Measurements from ENCODE around the gene VSIR. TPM values are rescaled to one million over a fixed set of nuclear protein-coding genes. Genes with fewer than 3 reads are reported as not detected.

VSIR gene
- total and polyA plus RNA-seq, 9 of the 15 experiments (the other 6 are each of a cell fraction or from before 2014, with no cell fraction given) = 0.14 to 20.5 (median 9.3) TPM

DNA sequence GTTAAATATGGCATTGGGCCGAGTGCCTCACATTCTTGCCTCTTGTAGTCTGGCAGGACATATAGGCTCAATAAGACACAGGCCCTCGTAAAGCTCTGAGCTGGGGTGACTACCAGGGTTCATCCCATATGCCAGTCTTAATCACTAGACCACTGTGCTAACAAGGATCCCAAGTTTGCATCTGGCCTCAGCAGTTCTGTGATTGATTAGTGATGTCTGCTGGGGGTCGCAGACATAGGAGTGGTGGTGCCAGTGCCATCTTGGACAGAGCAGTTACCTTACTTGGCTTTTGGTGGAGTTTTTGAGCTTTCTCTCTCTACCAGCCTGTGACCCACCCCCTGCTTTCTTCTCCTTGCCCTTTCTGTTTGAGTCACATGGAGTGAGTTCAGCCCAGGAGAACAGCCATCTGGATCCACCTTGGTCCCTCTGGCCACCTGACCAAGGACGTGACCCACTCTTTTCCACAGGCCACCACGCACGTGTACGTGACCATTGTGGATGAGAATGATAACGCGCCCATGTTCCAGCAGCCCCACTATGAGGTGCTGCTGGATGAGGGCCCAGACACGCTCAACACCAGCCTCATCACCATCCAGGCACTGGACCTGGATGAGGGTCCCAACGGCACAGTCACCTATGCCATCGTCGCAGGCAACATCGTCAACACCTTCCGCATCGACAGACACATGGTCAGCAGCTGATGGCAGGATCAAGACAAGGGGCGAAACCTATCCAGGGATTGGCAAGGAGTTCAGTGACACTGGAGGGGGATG, 4.1 kb upstream of the VSIR start:
- in situ Hi-C loops (cut with MboI) = no loop called here
- no peak overlapping the region for H3K27ac ChIP-seq (ENCODE audit: extremely low read depth, low read depth, low read length)
- H3K9me3 ChIP-seq (replicated peaks; ENCODE audit: control insufficient read depth, insufficient read depth, low read depth, low read length) = no peaks in the 10 kb centered on the region
- no peak overlapping the region for H3K9ac ChIP-seq (ENCODE audit: insufficient read depth in 1 of 2, low read depth in 2 of 2, low read length in 2 of 2)
- FAIRE-seq (no peak), ATAC-seq (no peak), DNase-seq (ENCODE audit: extremely low read depth in 1 of 4, low spot score in 3 of 4) (peak in 1 of 4 experiments; percentile 35)
- H3K9me1 ChIP-seq (ENCODE audit: control insufficient read depth, insufficient read depth, low read length) = no peaks in the 10 kb centered on the region
- no peak overlapping the region for H3K4me2 ChIP-seq (ENCODE audit: insufficient read depth, low read length)
- intact Hi-C loops (cut with micrococcal nuclease) = no loop called here
- ChIA-PET POLR2A (interaction anchor here (0.8 to 0.9 kb wide), 2 partner anchors 13 to 249 kb away, joined by 3 read pairs; no protein-coding TSS in a partner anchor), CTCF (ENCODE audit: low intra/inter-chr PET ratio) (no interaction called here)
- H3K4me1 ChIP-seq (replicated peaks in 1 of 2; ENCODE audit: control insufficient read depth in 2 of 2, insufficient read depth in 2 of 2, low read length in 2 of 2) = peaks cover 17 to 20% of the 10 kb centered on the region in 2 experiments
- H3K27me3 ChIP-seq (ENCODE audit: control insufficient read depth in 2 of 2, insufficient read depth in 2 of 2, low read length in 2 of 2) = peaks cover 4 to 24% of the 10 kb centered on the region in 2 experiments; a peak in 2 of 5 replicates
- 46% methylated on average over 17 of the region's 17 CpGs for WGBS (ENCODE audit: insufficient coverage, low coverage, missing lambda C conversion rate)
- BruUV-seq (replicated peaks) = no TSS peak
- H3K79me2 ChIP-seq (ENCODE audit: control insufficient read depth, insufficient read depth, low read length) = no peaks in the 10 kb centered on the region; the same call in 2 of the 3 replicates
- H4K20me1 ChIP-seq (replicated peaks; ENCODE audit: control insufficient read depth, insufficient read depth, low read length) = 0 out of 2 replicates have a peak, but pooled peaks cover 3% of the 10 kb centered on the region
- no peak overlapping the region for H3K4me3 ChIP-seq
- no peaks in the 10 kb centered on the region for H3K36me3 ChIP-seq (ENCODE audit: control insufficient read depth, insufficient read depth, low read length)
- H2AFZ ChIP-seq (ENCODE audit: low read depth, low read length) = no peak overlapping the region; the same call in 1 of the 2 replicates
- TF ChIP-seq MYNN (IDR thresholded peaks at IDR 0.05) (no peak), MYNN (CRISPR knock-in tag; IDR thresholded peaks at IDR 0.05) (no peak), STAT5B (CRISPR knock-in tag; IDR thresholded peaks at IDR 0.05) (no peak), RBM25 (IDR thresholded peaks at IDR 0.05; ENCODE audit: low read depth, low read length, severe bottlenecking) (peak; percentile 42), ZBTB17 (CRISPR knock-in tag; IDR thresholded peaks at IDR 0.05) (peak; percentile 99), FUS (optimal IDR thresholded peaks at IDR 0.05; ENCODE audit: low read depth, low read length) (no peak), ZNF23 (CRISPR knock-in tag; IDR thresholded peaks at IDR 0.05) (peak; percentile 100), HLTF (IDR thresholded peaks at IDR 0.05) (peak; percentile 96), CBX3 (IDR thresholded peaks at IDR 0.05; ENCODE audit: borderline replicate concordance in 1 of 2, low read length in 2 of 2) (peak in 1 of 2 experiments; percentile 88; a peak in 2 of 3 replicates), TAF1 (IDR thresholded peaks at IDR 0.05; ENCODE audit: control insufficient read depth, extremely low read depth, insufficient read depth, low read length, severe bottlenecking) (no peak), MCM3 (IDR thresholded peaks at IDR 0.05) (no peak), KAT8 (IDR thresholded peaks at IDR 0.05; ENCODE audit: low read depth) (no peak), IRF2 (CRISPR knock-in tag; IDR thresholded peaks at IDR 0.05) (peak; percentile 70; the same call in 1 of the 2 replicates)
- TF ChIP-seq, protein P1, sequence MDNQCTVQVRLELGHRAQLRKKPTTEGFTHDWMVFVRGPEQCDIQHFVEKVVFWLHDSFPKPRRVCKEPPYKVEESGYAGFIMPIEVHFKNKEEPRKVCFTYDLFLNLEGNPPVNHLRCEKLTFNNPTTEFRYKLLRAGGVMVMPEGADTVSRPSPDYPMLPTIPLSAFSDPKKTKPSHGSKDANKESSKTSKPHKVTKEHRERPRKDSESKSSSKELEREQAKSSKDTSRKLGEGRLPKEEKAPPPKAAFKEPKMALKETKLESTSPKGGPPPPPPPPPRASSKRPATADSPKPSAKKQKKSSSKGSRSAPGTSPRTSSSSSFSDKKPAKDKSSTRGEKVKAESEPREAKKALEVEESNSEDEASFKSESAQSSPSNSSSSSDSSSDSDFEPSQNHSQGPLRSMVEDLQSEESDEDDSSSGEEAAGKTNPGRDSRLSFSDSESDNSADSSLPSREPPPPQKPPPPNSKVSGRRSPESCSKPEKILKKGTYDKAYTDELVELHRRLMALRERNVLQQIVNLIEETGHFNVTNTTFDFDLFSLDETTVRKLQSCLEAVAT (IDR thresholded peaks at IDR 0.05) = peak in 1 of 2 experiments; percentile 98; a peak in 2 of 4 replicates
- TF ChIP-seq, protein P2, sequence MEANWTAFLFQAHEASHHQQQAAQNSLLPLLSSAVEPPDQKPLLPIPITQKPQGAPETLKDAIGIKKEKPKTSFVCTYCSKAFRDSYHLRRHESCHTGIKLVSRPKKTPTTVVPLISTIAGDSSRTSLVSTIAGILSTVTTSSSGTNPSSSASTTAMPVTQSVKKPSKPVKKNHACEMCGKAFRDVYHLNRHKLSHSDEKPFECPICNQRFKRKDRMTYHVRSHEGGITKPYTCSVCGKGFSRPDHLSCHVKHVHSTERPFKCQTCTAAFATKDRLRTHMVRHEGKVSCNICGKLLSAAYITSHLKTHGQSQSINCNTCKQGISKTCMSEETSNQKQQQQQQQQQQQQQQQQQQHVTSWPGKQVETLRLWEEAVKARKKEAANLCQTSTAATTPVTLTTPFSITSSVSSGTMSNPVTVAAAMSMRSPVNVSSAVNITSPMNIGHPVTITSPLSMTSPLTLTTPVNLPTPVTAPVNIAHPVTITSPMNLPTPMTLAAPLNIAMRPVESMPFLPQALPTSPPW (CRISPR knock-in tag; IDR thresholded peaks at IDR 0.05) = 0 out of 2 replicates have a peak, but pooled peaks have one; percentile 8
- TF ChIP-seq, protein P3, sequence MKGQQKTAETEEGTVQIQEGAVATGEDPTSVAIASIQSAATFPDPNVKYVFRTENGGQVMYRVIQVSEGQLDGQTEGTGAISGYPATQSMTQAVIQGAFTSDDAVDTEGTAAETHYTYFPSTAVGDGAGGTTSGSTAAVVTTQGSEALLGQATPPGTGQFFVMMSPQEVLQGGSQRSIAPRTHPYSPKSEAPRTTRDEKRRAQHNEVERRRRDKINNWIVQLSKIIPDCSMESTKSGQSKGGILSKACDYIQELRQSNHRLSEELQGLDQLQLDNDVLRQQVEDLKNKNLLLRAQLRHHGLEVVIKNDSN (CRISPR knock-in tag; IDR thresholded peaks at IDR 0.05) = 0 out of 2 replicates have a peak, but pooled peaks have one; percentile 17
